Esophagus squamous epithelium (tissue), 4 donors: Measurements from ENCODE around the gene TSKU.

Experiments
- POLR2A ChIP-seq, 4 donors: fragments of 450-650 bp; IDR thresholded peaks; one replicate each; pipeline ENCODE4 v1.6.1; 2017; ENCODE audit warnings: antibody characterized with exemption in 4 of 4, mild to moderate bottlenecking in 4 of 4, moderate library complexity in 3 of 4
- TF ChIP-seq, protein P1 (sequence below), 6 experiments: fragments of 450-650 bp in 4 of 6; fragments of 200-600 bp in 2 of 6; sonication (generic) in 2 of 6; IDR thresholded peaks; one replicate each; pipeline ENCODE4 v1.5.1; 2016 to 2019; ENCODE audit warnings: antibody characterized with exemption in 6 of 6, mild to moderate bottlenecking in 4 of 6, moderate library complexity in 4 of 6

- TF ChIP-seq, protein P1, sequence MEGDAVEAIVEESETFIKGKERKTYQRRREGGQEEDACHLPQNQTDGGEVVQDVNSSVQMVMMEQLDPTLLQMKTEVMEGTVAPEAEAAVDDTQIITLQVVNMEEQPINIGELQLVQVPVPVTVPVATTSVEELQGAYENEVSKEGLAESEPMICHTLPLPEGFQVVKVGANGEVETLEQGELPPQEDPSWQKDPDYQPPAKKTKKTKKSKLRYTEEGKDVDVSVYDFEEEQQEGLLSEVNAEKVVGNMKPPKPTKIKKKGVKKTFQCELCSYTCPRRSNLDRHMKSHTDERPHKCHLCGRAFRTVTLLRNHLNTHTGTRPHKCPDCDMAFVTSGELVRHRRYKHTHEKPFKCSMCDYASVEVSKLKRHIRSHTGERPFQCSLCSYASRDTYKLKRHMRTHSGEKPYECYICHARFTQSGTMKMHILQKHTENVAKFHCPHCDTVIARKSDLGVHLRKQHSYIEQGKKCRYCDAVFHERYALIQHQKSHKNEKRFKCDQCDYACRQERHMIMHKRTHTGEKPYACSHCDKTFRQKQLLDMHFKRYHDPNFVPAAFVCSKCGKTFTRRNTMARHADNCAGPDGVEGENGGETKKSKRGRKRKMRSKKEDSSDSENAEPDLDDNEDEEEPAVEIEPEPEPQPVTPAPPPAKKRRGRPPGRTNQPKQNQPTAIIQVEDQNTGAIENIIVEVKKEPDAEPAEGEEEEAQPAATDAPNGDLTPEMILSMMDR (IDR thresholded peaks at IDR 0.05) = no peak
- no peak for TF ChIP-seq POLR2A (IDR thresholded peaks at IDR 0.05)
These were observed 7.1 kb downstream of the TSKU start for GRCh38 chr11:76790251-76790650.
